ENCODE results near the gene PIK3C3.

The PIK3C3 gene

DNA sequence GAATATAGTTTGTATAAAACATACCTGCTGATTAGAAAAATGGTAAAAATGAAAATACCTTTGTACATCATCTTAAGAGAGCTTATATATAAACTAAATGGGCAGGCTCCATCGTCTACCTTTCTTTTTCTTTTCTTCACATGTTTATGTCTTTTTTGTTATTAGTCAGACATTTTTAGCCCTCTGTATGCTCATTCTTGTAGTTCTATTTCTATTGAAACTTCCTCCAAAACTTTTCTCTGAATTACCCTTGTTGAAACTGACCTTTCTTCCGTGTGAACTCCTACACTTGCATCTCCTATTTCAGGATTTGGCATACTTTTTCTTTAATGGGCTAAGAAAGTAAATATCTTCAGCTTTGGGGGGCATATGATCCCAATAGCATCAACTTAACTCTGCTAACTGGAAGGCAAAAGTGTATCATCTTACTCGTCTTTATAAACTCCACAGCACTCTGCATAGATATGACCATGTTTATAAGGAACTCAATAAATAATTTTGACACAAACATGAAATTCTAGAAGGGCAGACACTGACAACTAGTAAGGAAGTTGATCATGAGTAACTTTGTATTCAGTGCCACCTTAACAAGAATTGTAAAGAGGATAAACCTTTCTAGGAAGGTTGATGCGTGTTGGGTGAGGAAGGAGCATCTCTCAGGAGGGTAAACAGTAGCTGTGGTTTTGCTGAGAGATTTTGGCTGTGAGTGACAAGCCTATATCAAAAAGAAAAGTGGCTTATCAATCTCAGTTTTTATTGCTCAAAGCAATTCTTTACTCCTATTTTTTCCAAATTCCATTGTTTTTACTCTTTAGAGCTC, 127.6 kb downstream of the PIK3C3 start:
- H3F3A ChIP-seq (ENCODE audit: insufficient read depth): no peaks in the 10 kb centered on the region
- no peak overlapping the region for H3K27ac ChIP-seq (ENCODE audit: low read depth, low read length)
- no peaks in the 10 kb centered on the region for H3K9me3 ChIP-seq (ENCODE audit: insufficient read depth, low read length)
- H3K9me2 ChIP-seq (replicated peaks; ENCODE audit: insufficient read depth, low read length): no peaks in the 10 kb centered on the region
- H3K4me2 ChIP-seq (ENCODE audit: low read depth, low read length, poor library complexity, severe bottlenecking): no peak overlapping the region
- H2AFZ ChIP-seq (ENCODE audit: low read depth, low read length, severe bottlenecking): no peak overlapping the region
- no peak for TF ChIP-seq EZH2phosphoT487 (conservative IDR thresholded peaks at IDR 0.05; ENCODE audit: low read length)
- TF ChIP-seq, protein P1, sequence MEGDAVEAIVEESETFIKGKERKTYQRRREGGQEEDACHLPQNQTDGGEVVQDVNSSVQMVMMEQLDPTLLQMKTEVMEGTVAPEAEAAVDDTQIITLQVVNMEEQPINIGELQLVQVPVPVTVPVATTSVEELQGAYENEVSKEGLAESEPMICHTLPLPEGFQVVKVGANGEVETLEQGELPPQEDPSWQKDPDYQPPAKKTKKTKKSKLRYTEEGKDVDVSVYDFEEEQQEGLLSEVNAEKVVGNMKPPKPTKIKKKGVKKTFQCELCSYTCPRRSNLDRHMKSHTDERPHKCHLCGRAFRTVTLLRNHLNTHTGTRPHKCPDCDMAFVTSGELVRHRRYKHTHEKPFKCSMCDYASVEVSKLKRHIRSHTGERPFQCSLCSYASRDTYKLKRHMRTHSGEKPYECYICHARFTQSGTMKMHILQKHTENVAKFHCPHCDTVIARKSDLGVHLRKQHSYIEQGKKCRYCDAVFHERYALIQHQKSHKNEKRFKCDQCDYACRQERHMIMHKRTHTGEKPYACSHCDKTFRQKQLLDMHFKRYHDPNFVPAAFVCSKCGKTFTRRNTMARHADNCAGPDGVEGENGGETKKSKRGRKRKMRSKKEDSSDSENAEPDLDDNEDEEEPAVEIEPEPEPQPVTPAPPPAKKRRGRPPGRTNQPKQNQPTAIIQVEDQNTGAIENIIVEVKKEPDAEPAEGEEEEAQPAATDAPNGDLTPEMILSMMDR (IDR thresholded peaks at IDR 0.05; ENCODE audit: insufficient read depth, low read length, poor library complexity, severe bottlenecking): no peak
- H3K9ac ChIP-seq (ENCODE audit: low read length): no peak overlapping the region
- H3K4me3 ChIP-seq (ENCODE audit: insufficient read depth, low read length, poor library complexity, severe bottlenecking): no peak overlapping the region
- H3K79me2 ChIP-seq (ENCODE audit: insufficient read depth, low read length): no peaks in the 10 kb centered on the region
- peaks cover 12% of the 10 kb centered on the region; the same call in 1 of the 2 replicates for H3K36me3 ChIP-seq (ENCODE audit: low read length)
- H4K20me1 ChIP-seq (ENCODE audit: low read depth, low read length): no peaks in the 10 kb centered on the region
- H3K27me3 ChIP-seq (ENCODE audit: low read length): no peaks in the 10 kb centered on the region

DNA sequence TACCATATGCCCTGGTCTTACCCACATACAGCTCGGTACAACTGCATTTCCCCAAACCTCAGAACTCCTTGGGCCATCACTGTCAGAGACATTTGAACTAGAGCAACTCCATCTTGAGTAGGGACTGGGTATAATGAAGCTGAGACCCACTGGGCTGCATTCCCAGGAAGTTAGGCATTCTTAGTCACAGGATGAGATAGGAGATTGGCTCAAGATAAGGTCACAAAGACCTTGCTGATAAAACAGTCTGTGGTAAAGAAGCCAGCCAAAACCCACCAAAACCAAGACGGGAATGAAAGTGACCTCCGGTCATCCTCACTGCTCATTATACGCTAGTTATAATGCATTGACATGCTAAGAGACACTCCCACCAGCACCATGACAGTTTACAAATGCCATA, 131.3 kb downstream of the PIK3C3 start:
- no peak overlapping the region for H3K4me2 ChIP-seq (ENCODE audit: low read depth, low read length, poor library complexity, severe bottlenecking)
- no peak for TF ChIP-seq EZH2phosphoT487 (conservative IDR thresholded peaks at IDR 0.05; ENCODE audit: low read length)
- TF ChIP-seq, protein P1 (IDR thresholded peaks at IDR 0.05; ENCODE audit: insufficient read depth, low read length, poor library complexity, severe bottlenecking): no peak
- H3K27me3 ChIP-seq (ENCODE audit: low read length): no peaks in the 10 kb centered on the region
- H3K79me2 ChIP-seq (ENCODE audit: insufficient read depth, low read length): no peaks in the 10 kb centered on the region
- H3K27ac ChIP-seq (ENCODE audit: low read depth, low read length): no peak overlapping the region
- H4K20me1 ChIP-seq (ENCODE audit: low read depth, low read length): no peaks in the 10 kb centered on the region
- no peaks in the 10 kb centered on the region for H3F3A ChIP-seq (ENCODE audit: insufficient read depth)
- H3K36me3 ChIP-seq (ENCODE audit: low read length): peaks cover 12% of the 10 kb centered on the region; the same call in 1 of the 2 replicates
- no peak overlapping the region for H2AFZ ChIP-seq (ENCODE audit: low read depth, low read length, severe bottlenecking)
- no peaks in the 10 kb centered on the region for H3K9me2 ChIP-seq (replicated peaks; ENCODE audit: insufficient read depth, low read length)
- H3K9me3 ChIP-seq (ENCODE audit: insufficient read depth, low read length): no peaks in the 10 kb centered on the region
- no peak overlapping the region for H3K9ac ChIP-seq (ENCODE audit: low read length)
- no peak overlapping the region for H3K4me3 ChIP-seq (ENCODE audit: insufficient read depth, low read length, poor library complexity, severe bottlenecking)

- Histone ChIP-seq H2AFZ (ENCODE audit: low read depth, low read length, severe bottlenecking) (no peak overlapping the region), H4K20me1 (ENCODE audit: low read depth, low read length) (no peaks in the 10 kb centered on the region), H3K9ac (ENCODE audit: low read length) (no peak overlapping the region), H3K79me2 (ENCODE audit: insufficient read depth, low read length) (no peaks in the 10 kb centered on the region), H3K4me2 (ENCODE audit: low read depth, low read length, poor library complexity, severe bottlenecking) (no peak overlapping the region), H3K36me3 (ENCODE audit: low read length) (0 out of 2 replicates have a peak, but pooled peaks cover 4% of the 10 kb centered on the region), H3K4me3 (ENCODE audit: insufficient read depth, low read length, poor library complexity, severe bottlenecking) (no peak overlapping the region), H3K9me2 (replicated peaks; ENCODE audit: insufficient read depth, low read length) (no peaks in the 10 kb centered on the region), H3K27ac (ENCODE audit: low read depth, low read length) (no peak overlapping the region), H3F3A (ENCODE audit: insufficient read depth) (no peaks in the 10 kb centered on the region), H3K27me3 (ENCODE audit: low read length) (no peaks in the 10 kb centered on the region), H3K9me3 (ENCODE audit: insufficient read depth, low read length) (no peaks in the 10 kb centered on the region)
- TF ChIP-seq, protein P1 (IDR thresholded peaks at IDR 0.05; ENCODE audit: insufficient read depth, low read length, poor library complexity, severe bottlenecking): no peak
- TF ChIP-seq EZH2phosphoT487 (conservative IDR thresholded peaks at IDR 0.05; ENCODE audit: low read length): no peak
Measured at GRCh38 chr18:42087235-42087634, 132.2 kb downstream of the PIK3C3 start.
